Measurements from ENCODE around the gene ZNF503.
"Not testable (repeated sequence)": the region's sequence is repeated elsewhere in the genome, so short reads cannot be mapped to it uniquely, and the experiment has no call there.

Gene ZNF503

GRCh38 chr10:75395066-75395931 is 6.3 kb downstream of the ZNF503 start:
- no peak for DNase-seq (ENCODE audit: low read depth in 2 of 2)

- no peak for DNase-seq (ENCODE audit: low read depth in 2 of 2)
These were observed 7.3 kb downstream of the ZNF503 start for GRCh38 chr10:75394221-75394620.

- DNase-seq (ENCODE audit: low read depth in 2 of 2), result no peak
These were observed 8.8 kb downstream of the ZNF503 start for GRCh38 chr10:75392744-75393143.

GRCh38 chr10:75392271-75392670 is 9.3 kb downstream of the ZNF503 start:
- no peak for DNase-seq (ENCODE audit: low read depth in 2 of 2)

- no peak for DNase-seq (ENCODE audit: low read depth in 2 of 2)
These were observed 11.4 kb downstream of the ZNF503 start for GRCh38 chr10:75390178-75390577.

- DNase-seq (ENCODE audit: low read depth in 2 of 2), result no peak
These were observed 13.5 kb downstream of the ZNF503 start for GRCh38 chr10:75388082-75388481.

- DNase-seq (ENCODE audit: low read depth in 2 of 2), result no peak
These were observed 15.4 kb downstream of the ZNF503 start for GRCh38 chr10:75386128-75386527.

GRCh38 chr10:75379817-75380216 is 21.7 kb downstream of the ZNF503 start:
- DNase-seq (ENCODE audit: low read depth in 2 of 2), result no peak

- DNase-seq (ENCODE audit: low read depth in 2 of 2), result no peak
These were observed 22.3 kb downstream of the ZNF503 start for GRCh38 chr10:75379212-75379724.

- no peak for DNase-seq (ENCODE audit: low read depth in 2 of 2)
These were observed 23.2 kb downstream of the ZNF503 start for GRCh38 chr10:75378379-75378778.

GRCh38 chr10:75377869-75378268 is 23.7 kb downstream of the ZNF503 start:
- no peak for DNase-seq (ENCODE audit: low read depth in 2 of 2)

- no peak for DNase-seq (ENCODE audit: low read depth in 2 of 2)
These were observed 25.7 kb downstream of the ZNF503 start for GRCh38 chr10:75375838-75376237.

- no peak for DNase-seq (ENCODE audit: low read depth in 2 of 2)
These were observed 30.6 kb downstream of the ZNF503 start for GRCh38 chr10:75371010-75371409.

GRCh38 chr10:75369838-75370237 is 31.7 kb downstream of the ZNF503 start:
- DNase-seq (ENCODE audit: low read depth in 2 of 2), result not testable (repeated sequence)

- DNase-seq (ENCODE audit: low read depth in 2 of 2), result no peak
These were observed 33.7 kb downstream of the ZNF503 start for GRCh38 chr10:75367901-75368300.

- no peak for DNase-seq (ENCODE audit: low read depth in 2 of 2)
These were observed 34.5 kb downstream of the ZNF503 start for GRCh38 chr10:75367021-75367487.

- no peak for DNase-seq (ENCODE audit: low read depth in 2 of 2)
These were observed 38.1 kb downstream of the ZNF503 start for GRCh38 chr10:75363431-75363830.

- not testable (repeated sequence) for DNase-seq (ENCODE audit: low read depth in 2 of 2)
These were observed 41.7 kb downstream of the ZNF503 start for GRCh38 chr10:75359876-75360275.

- DNase-seq (ENCODE audit: low read depth in 2 of 2), result no peak
These were observed 42.6 kb downstream of the ZNF503 start for GRCh38 chr10:75358835-75359421.

- DNase-seq (ENCODE audit: low read depth in 2 of 2), result no peak
These were observed 43.4 kb downstream of the ZNF503 start for GRCh38 chr10:75358132-75358531.

- DNase-seq (ENCODE audit: low read depth in 2 of 2), result no peak
These were observed 44.1 kb downstream of the ZNF503 start for GRCh38 chr10:75357500-75357899.

GRCh38 chr10:75356484-75356883 is 45.1 kb downstream of the ZNF503 start:
- no peak for DNase-seq (ENCODE audit: low read depth in 2 of 2)

- DNase-seq (ENCODE audit: low read depth in 2 of 2), result no peak
These were observed 45.9 kb downstream of the ZNF503 start for GRCh38 chr10:75355706-75356105.
